Fibroblast of skin of back (primary cell): Measurements from ENCODE around the gene ASXL1.

ENCODE experiments used
- DNase-seq: peaks from one replicate; pipeline ENCODE4 v3.0.0-alpha.2; 2013

The ASXL1 gene

GRCh38 chr20:32442630-32443373 is 84.7 kb downstream of the ASXL1 start:
- DNase-seq = no peak

- DNase-seq = no peak
Measured at GRCh38 chr20:32443386-32443974, 85.3 kb downstream of the ASXL1 start.

GRCh38 chr20:32444474-32445220 is 86.5 kb downstream of the ASXL1 start:
- DNase-seq = no peak

- DNase-seq = no peak
Measured at GRCh38 chr20:32445539-32446273, 87.6 kb downstream of the ASXL1 start.

- DNase-seq = no peak
Measured at GRCh38 chr20:32446301-32447100, 88.4 kb downstream of the ASXL1 start.

- DNase-seq = no peak
Measured at GRCh38 chr20:32447136-32448027, 89.3 kb downstream of the ASXL1 start.

GRCh38 chr20:32448306-32449056 is 90.3 kb downstream of the ASXL1 start:
- DNase-seq = no peak

GRCh38 chr20:32449057-32449889 is 91.1 kb downstream of the ASXL1 start:
- DNase-seq = no peak

- DNase-seq = no peak
Measured at GRCh38 chr20:32449890-32450401, 91.8 kb downstream of the ASXL1 start.

- DNase-seq = no peak
Measured at GRCh38 chr20:32450484-32451061, 92.4 kb downstream of the ASXL1 start.

GRCh38 chr20:32451340-32451681 is 93.2 kb downstream of the ASXL1 start:
- no peak for DNase-seq

- DNase-seq = no peak
Measured at GRCh38 chr20:32451682-32452461, 93.7 kb downstream of the ASXL1 start.

- no peak for DNase-seq
Measured at GRCh38 chr20:32452776-32453466, 94.8 kb downstream of the ASXL1 start.

GRCh38 chr20:32453467-32454163 is 95.5 kb downstream of the ASXL1 start:
- DNase-seq = no peak

GRCh38 chr20:32454164-32455145 is 96.3 kb downstream of the ASXL1 start:
- no peak for DNase-seq
